Erythroblast (primary cell): ENCODE results near the gene FZR1.
"Not testable (repeated sequence)": the region's sequence is repeated elsewhere in the genome, so short reads cannot be mapped to it uniquely, and the experiment has no call there.

Source experiments
- GATA1 ChIP-seq: IDR thresholded peaks from 2 replicates; pipeline ENCODE4 v1.6.1; 2011; ENCODE audit warnings: low read depth, mild to moderate bottlenecking, control low read depth, low read length, moderate library complexity
- POLR2A ChIP-seq: IDR thresholded peaks from 2 replicates; pipeline ENCODE4 v1.6.1; 2011; ENCODE audit warnings: mild to moderate bottlenecking, low read length

- TF ChIP-seq POLR2A, GATA1: not testable (repeated sequence)
Observed at GRCh38 chr19:3584036-3584802, 78.1 kb downstream of the FZR1 start.
